ENCODE measurements around the gene CTSF.

- TF ChIP-seq CTCF (IDR thresholded peaks at IDR 0.05) (no peak), POLR2AphosphoS5 (IDR thresholded peaks at IDR 0.05) (no peak), POLR2A (IDR thresholded peaks at IDR 0.05) (no peak), EP300 (IDR thresholded peaks at IDR 0.05) (no peak)
Observed at GRCh38 chr11:66550887-66551286, 17.5 kb downstream of the CTSF start.

All from suprapubic skin (tissue), 4 donors.